Mesenchymal stem cell (in vitro differentiated cells and primary cell): ENCODE results near the gene LDAH.
A peak's percentile ranks its signal among the peaks of the same experiment; 100 is the strongest.

ENCODE experiments used
- DNase-seq: peaks from one replicate; pipeline ENCODE4 v3.0.0-alpha.2; 2013
- H2AFZ ChIP-seq: one replicate; pipeline ENCODE4 v1.6.1; 2013; ENCODE audit warnings: low read depth, mild to moderate bottlenecking, control low read depth, inconsistent platforms, low read length, moderate library complexity
- H2AK5ac ChIP-seq: 2 replicates; pipeline ENCODE4 v1.6.1; 2013; ENCODE audit warnings: low read length, moderate library complexity, mild to moderate bottlenecking, inconsistent platforms; ENCODE audit not compliant: severe bottlenecking
- H2BK120ac ChIP-seq: one replicate; pipeline ENCODE4 v1.6.1; 2013; ENCODE audit warnings: low read depth, mild to moderate bottlenecking, inconsistent platforms, low read length, moderate library complexity
- H2BK12ac ChIP-seq, 2 experiments: one replicate each; pipeline ENCODE4 v1.6.1; 2013; ENCODE audit warnings: inconsistent platforms in 2 of 2, low read length in 2 of 2, mild to moderate bottlenecking in 2 of 2, moderate library complexity in 2 of 2, control low read depth in 1 of 2
- H2BK15ac ChIP-seq: one replicate; pipeline ENCODE4 v1.6.1; 2013; ENCODE audit warnings: mild to moderate bottlenecking, low read depth, inconsistent platforms; ENCODE audit not compliant: poor library complexity, severe bottlenecking
- H2BK5ac ChIP-seq: 2 replicates; pipeline ENCODE4 v1.6.1; 2013; ENCODE audit warnings: low read depth, mild to moderate bottlenecking, low read length, control low read depth, inconsistent platforms; ENCODE audit not compliant: poor library complexity, severe bottlenecking
- H3K14ac ChIP-seq, 2 experiments: one replicate each; pipeline ENCODE4 v1.6.1; 2013; ENCODE audit warnings: inconsistent platforms in 2 of 2, low read length in 2 of 2, control low read depth in 1 of 2, mild to moderate bottlenecking in 1 of 2, moderate library complexity in 1 of 2
- H3K18ac ChIP-seq, 2 experiments: one replicate each; pipeline ENCODE4 v1.6.1; 2013; ENCODE audit warnings: inconsistent platforms in 2 of 2, low read length in 2 of 2, control low read depth in 1 of 2, low read depth in 1 of 2, mild to moderate bottlenecking in 1 of 2
- H3K23ac ChIP-seq, 2 experiments: one replicate each; pipeline ENCODE4 v1.6.1; 2013; ENCODE audit warnings: inconsistent platforms in 2 of 2, low read length in 2 of 2, mild to moderate bottlenecking in 2 of 2, moderate library complexity in 2 of 2, control low read depth in 1 of 2
- H3K27ac ChIP-seq: 2 replicates; pipeline ENCODE4 v1.5.1; 2013; ENCODE audit warnings: mild to moderate bottlenecking, moderate library complexity, low read length, control low read depth, inconsistent platforms; ENCODE audit not compliant: poor library complexity, severe bottlenecking
- H3K27me3 ChIP-seq, 2 experiments: 2 replicates each; pipeline versions ENCODE4 v1.6.1 to v1.7.0; 2013; ENCODE audit warnings: low read length in 2 of 2, mild to moderate bottlenecking in 2 of 2, moderate library complexity in 2 of 2, control low read depth in 1 of 2, inconsistent platforms in 1 of 2; ENCODE audit not compliant: control insufficient read depth in 1 of 2, insufficient read depth in 1 of 2
- H3K36me3 ChIP-seq, 2 experiments: 2 replicates each; pipeline versions ENCODE4 v1.6.1 to v1.7.0; 2013; ENCODE audit warnings: low read length in 2 of 2, control low read depth in 1 of 2, inconsistent platforms in 1 of 2, low read depth in 1 of 2, mild to moderate bottlenecking in 1 of 2; ENCODE audit not compliant: insufficient read depth in 2 of 2, control insufficient read depth in 1 of 2
- H3K4ac ChIP-seq, 2 experiments: one replicate each; pipeline ENCODE4 v1.6.1; 2013; ENCODE audit warnings: inconsistent platforms in 2 of 2, low read length in 2 of 2, mild to moderate bottlenecking in 2 of 2, moderate library complexity in 2 of 2, control low read depth in 1 of 2, low read depth in 1 of 2
- H3K4me1 ChIP-seq: 2 replicates; pipeline ENCODE4 v1.6.1; 2013; ENCODE audit warnings: low read depth, low read length, control low read depth; ENCODE audit not compliant: control insufficient read depth, insufficient read depth
- H3K4me2 ChIP-seq: 2 replicates; pipeline ENCODE4 v1.6.1; 2013; ENCODE audit warnings: low read length, mild to moderate bottlenecking, inconsistent platforms; ENCODE audit not compliant: poor library complexity, severe bottlenecking
- H3K4me3 ChIP-seq, 2 experiments: 2 replicates each; pipeline versions ENCODE4 v1.5.1 to v1.7.0; 2013; ENCODE audit warnings: low read length in 2 of 2, mild to moderate bottlenecking in 2 of 2, control low read depth in 1 of 2, low read depth in 1 of 2; ENCODE audit not compliant: insufficient read depth in 1 of 2
- H3K79me1 ChIP-seq: replicated peaks from 2 replicates; pipeline ENCODE4 v1.6.1; 2013; ENCODE audit warnings: mild to moderate bottlenecking, control low read depth, low read length, inconsistent platforms; ENCODE audit not compliant: poor library complexity, severe bottlenecking
- H3K9ac ChIP-seq: 2 replicates; pipeline ENCODE4 v1.7.0; 2013; ENCODE audit warnings: mild to moderate bottlenecking, low read length, moderate library complexity
- H3K9me3 ChIP-seq: 2 replicates; pipeline ENCODE4 v1.7.0; 2013; ENCODE audit warnings: mild to moderate bottlenecking, low read length; ENCODE audit not compliant: control insufficient read depth
- H4K8ac ChIP-seq: one replicate; pipeline ENCODE4 v1.6.1; 2013; ENCODE audit warnings: inconsistent platforms, mild to moderate bottlenecking, low read length, moderate library complexity
- H4K91ac ChIP-seq: one replicate; pipeline ENCODE4 v1.6.1; 2013; ENCODE audit warnings: mild to moderate bottlenecking, low read length, inconsistent platforms
- WGBS: methylation state at CpG from one replicate; pipeline ENCODE4 v1.1.7; 2013; ENCODE audit warnings: mixed read lengths; 5-methylcytosine and 5-hydroxymethylcytosine counted together

LDAH gene

DNA sequence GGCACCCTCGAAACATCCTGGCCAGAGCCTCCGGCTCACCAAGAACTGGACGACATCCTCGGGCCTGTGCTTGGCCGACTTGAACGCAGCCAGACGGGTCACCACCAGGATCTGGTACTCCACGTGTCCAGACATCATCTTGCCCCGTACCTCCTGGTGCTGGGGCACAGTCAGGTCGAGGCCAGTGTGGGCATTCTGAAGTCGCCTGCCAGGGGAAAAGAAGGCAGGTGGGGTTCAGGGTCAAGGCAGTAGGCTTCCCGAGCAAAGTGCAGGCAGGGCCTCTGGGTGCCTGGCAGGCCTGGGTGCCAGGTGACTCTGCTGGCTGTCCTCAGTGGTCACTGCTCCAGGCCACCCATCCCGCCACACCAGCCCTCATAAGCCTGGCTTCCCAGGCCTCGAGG lies 177.6 kb downstream of the LDAH start:
- no peak overlapping the region for H3K27ac ChIP-seq
- no peak overlapping the region for H2AK5ac ChIP-seq
- H3K4me2 ChIP-seq, result no peak overlapping the region
- no peak overlapping the region for H2BK120ac ChIP-seq
- peaks cover 56% of the 10 kb centered on the region for H3K79me1 ChIP-seq
- no peaks in the 10 kb centered on the region for H3K27me3 ChIP-seq
- H3K36me3 ChIP-seq, result peaks cover 55 to 62% of the 10 kb centered on the region in 2 experiments
- no peak overlapping the region for H3K4ac ChIP-seq
- no peak overlapping the region for H3K23ac ChIP-seq
- no peak overlapping the region for H2AFZ ChIP-seq
- no peak overlapping the region for H3K18ac ChIP-seq
- H3K14ac ChIP-seq, result no peak overlapping the region
- no peak overlapping the region for H4K91ac ChIP-seq
- no peak overlapping the region for H4K8ac ChIP-seq
- 95% methylated on average over 14 of the region's 14 CpGs for WGBS
- no peak for DNase-seq
- H2BK5ac ChIP-seq, result no peak overlapping the region
- no peaks in the 10 kb centered on the region for H3K9me3 ChIP-seq
- H2BK12ac ChIP-seq, result no peak overlapping the region
- no peak overlapping the region for H3K9ac ChIP-seq
- H3K4me1 ChIP-seq, result peaks cover 45% of the 10 kb centered on the region
- no peak overlapping the region for H3K4me3 ChIP-seq
- no peak overlapping the region for H2BK15ac ChIP-seq

DNA sequence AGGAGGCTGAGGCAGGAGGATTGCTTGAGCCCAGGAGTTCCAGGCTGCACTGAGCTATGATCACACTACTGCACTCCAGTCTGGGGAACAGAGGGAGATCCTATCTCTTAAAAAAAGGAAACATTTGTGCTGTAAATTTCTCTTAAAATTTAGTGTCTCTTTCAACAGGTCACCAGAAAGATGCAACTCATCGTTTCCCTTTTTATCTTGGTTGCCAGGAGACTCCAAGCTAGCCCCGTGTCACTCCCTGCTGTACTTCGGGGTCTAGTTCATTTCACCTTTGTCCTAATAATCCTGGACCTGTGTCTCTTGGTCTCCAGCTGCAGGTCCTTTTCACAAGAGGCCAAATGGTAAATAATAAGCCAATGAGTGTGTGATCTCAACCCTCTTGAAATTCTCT lies 179.1 kb downstream of the LDAH start:
- Histone ChIP-seq H3K9ac (no peak overlapping the region), H3K27me3 (no peaks in the 10 kb centered on the region), H2BK15ac (no peak overlapping the region), H4K91ac (no peak overlapping the region), H2BK12ac (no peak overlapping the region), H2BK5ac (no peak overlapping the region), H3K4ac (no peak overlapping the region), H3K27ac (no peak overlapping the region), H3K4me3 (no peak overlapping the region), H3K79me1 (peaks cover 49% of the 10 kb centered on the region), H3K4me1 (peaks cover 37% of the 10 kb centered on the region), H3K36me3 (peaks cover 66 to 70% of the 10 kb centered on the region in 2 experiments), H2AK5ac (no peak overlapping the region), H3K23ac (no peak overlapping the region), H3K4me2 (no peak overlapping the region), H4K8ac (no peak overlapping the region), H3K18ac (no peak overlapping the region), H2AFZ (no peak overlapping the region), H3K9me3 (no peaks in the 10 kb centered on the region), H3K14ac (no peak overlapping the region), H2BK120ac (no peak overlapping the region)
- 90% methylated on average over 3 of the region's 3 CpGs for WGBS
- no peak for DNase-seq

DNA sequence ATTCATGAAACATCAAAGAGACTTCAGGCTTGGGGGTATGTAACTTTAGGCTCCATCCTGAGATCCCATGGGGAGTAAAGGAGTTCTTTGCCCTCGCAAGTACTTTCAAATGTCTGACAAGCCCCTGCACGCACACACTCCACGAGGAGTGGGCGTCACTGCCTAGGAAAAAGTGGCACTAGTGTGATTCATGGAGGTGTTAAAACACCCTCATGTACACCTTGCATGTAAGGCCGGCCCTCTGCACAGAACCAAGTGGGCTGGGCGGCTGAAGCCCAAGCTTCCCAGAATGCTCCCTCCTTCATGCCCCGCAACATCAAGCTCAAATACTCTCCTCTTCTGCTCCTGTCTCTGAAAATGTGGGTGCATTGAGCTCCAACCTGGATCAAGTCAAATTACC lies 179.8 kb downstream of the LDAH start:
- no peak overlapping the region for H4K91ac ChIP-seq
- H2BK12ac ChIP-seq, result no peak overlapping the region
- no peak overlapping the region for H3K27ac ChIP-seq
- H3K18ac ChIP-seq, result no peak overlapping the region
- H2BK120ac ChIP-seq, result no peak overlapping the region
- H3K36me3 ChIP-seq, result peaks cover 74 to 77% of the 10 kb centered on the region in 2 experiments
- H2BK15ac ChIP-seq, result no peak overlapping the region
- H3K9ac ChIP-seq, result no peak overlapping the region
- no peak overlapping the region for H2AFZ ChIP-seq
- H4K8ac ChIP-seq, result no peak overlapping the region
- H3K4me1 ChIP-seq, result peaks cover 36% of the 10 kb centered on the region
- H2AK5ac ChIP-seq, result no peak overlapping the region
- H3K23ac ChIP-seq, result no peak overlapping the region
- H3K9me3 ChIP-seq, result no peaks in the 10 kb centered on the region
- H3K14ac ChIP-seq, result no peak overlapping the region
- H3K4me2 ChIP-seq, result no peak overlapping the region
- H3K4me3 ChIP-seq, result no peak overlapping the region
- H3K79me1 ChIP-seq, result peaks cover 42% of the 10 kb centered on the region
- no peak overlapping the region for H2BK5ac ChIP-seq
- no peak overlapping the region for H3K4ac ChIP-seq
- H3K27me3 ChIP-seq, result no peaks in the 10 kb centered on the region
- WGBS, result 98% methylated on average over 7 of the region's 7 CpGs
- DNase-seq, result no peak

DNA sequence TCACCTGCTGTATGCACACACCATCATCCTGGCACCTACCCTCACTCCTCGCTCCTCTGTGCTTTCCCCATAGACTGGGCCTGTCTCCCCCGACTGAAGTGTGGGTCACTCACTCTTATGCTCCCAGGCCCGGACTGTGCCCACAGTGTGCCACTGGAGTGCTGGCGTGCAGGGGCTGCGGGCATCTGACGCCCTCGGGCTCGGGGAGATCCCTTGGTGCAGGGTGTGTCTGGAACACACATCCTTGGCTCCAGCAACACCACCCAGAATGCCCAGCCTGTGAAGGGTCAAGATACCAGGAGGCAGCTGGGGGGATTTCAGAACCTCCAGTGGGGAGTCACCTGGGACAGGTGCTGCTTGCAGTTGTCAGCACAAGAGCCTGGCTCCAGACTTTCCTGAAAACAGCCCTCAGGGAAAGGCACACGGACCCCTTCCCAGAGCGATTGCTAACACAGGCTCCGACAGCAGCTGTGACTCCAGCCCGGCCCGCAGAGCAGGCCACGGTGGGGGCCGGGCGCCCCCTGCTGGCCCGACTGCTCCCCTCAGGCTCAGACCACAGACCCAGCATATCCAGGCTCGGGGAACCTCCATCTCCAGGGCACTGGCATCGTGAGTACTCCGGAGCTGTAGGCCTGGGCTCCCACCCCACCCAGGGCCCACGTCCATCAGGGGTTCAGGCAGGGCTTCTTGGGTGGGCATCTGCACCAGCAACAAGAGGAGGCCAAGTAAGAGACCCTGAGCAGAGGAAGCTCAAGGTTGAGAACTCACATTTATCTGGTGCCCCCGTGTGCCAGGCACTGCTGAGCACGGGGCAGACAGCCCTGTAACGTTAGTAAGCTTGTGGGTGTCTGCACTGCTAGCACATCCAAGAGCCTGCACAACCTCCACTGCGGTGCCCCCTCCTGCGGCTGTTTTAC lies 180.6 kb downstream of the LDAH start:
- peak overlapping the region; percentile 46 for H2AK5ac ChIP-seq
- H2AFZ ChIP-seq, result no peak overlapping the region
- no peak overlapping the region for H2BK12ac ChIP-seq
- peak overlapping the region; percentile 71 for H3K27ac ChIP-seq
- DNase-seq, result peak; percentile 72
- H4K8ac ChIP-seq, result peak overlapping the region; percentile 50
- no peak overlapping the region for H3K4me2 ChIP-seq
- H3K4me1 ChIP-seq, result peaks cover 30% of the 10 kb centered on the region
- WGBS, result 44% methylated on average over 26 of the region's 26 CpGs
- H2BK120ac ChIP-seq, result no peak overlapping the region
- peak overlapping the region in 1 of 2 experiments; percentile 16 for H3K18ac ChIP-seq
- peak overlapping the region; percentile 66 for H3K9ac ChIP-seq
- no peak overlapping the region for H2BK5ac ChIP-seq
- H3K4me3 ChIP-seq, result peak overlapping the region in 1 of 2 experiments; percentile 33
- H3K4ac ChIP-seq, result no peak overlapping the region
- H3K14ac ChIP-seq, result no peak overlapping the region
- no peak overlapping the region for H4K91ac ChIP-seq
- no peak overlapping the region for H2BK15ac ChIP-seq
- H3K23ac ChIP-seq, result peak overlapping the region in 1 of 2 experiments; percentile 36
- peaks cover 78 to 85% of the 10 kb centered on the region in 2 experiments for H3K36me3 ChIP-seq
- H3K9me3 ChIP-seq, result no peaks in the 10 kb centered on the region
- H3K27me3 ChIP-seq, result no peaks in the 10 kb centered on the region
- peaks cover 35% of the 10 kb centered on the region for H3K79me1 ChIP-seq
